ENCODE measurements around the gene ALDH4A1.
"Not testable (repeated sequence)": the region's sequence is repeated elsewhere in the genome, so short reads cannot be mapped to it uniquely, and the experiment has no call there.

The ALDH4A1 gene

GRCh38 chr1:18875107-18875795, 27.1 kb downstream of the ALDH4A1 start:
- peak; percentile 55 for DNase-seq

- DNase-seq = no peak
Observed at GRCh38 chr1:18874600-18874999, 27.8 kb downstream of the ALDH4A1 start.

DNA sequence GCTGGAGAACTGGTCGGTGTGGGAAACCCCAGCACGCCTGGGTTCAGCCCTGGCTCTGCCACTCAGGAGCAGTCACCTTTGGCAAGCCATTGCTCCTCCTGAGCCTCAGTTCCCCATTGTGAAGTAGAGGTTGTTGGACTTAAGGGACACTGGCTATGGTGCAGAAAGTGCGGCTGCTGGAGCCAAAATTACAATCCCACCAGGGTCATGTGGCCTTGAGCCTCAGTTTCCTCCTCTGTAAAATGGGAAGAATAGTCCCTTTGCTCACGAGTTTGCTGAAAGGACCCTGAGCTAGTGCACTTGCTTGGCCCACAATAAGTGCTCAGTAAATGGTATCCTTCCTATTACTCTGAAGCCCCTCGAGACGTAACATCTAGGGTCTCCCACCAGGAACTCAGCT, 28.3 kb downstream of the ALDH4A1 start:
- no peak for DNase-seq

GRCh38 chr1:18872071-18872611, 30.2 kb downstream of the ALDH4A1 start:
- no peak for DNase-seq

DNA sequence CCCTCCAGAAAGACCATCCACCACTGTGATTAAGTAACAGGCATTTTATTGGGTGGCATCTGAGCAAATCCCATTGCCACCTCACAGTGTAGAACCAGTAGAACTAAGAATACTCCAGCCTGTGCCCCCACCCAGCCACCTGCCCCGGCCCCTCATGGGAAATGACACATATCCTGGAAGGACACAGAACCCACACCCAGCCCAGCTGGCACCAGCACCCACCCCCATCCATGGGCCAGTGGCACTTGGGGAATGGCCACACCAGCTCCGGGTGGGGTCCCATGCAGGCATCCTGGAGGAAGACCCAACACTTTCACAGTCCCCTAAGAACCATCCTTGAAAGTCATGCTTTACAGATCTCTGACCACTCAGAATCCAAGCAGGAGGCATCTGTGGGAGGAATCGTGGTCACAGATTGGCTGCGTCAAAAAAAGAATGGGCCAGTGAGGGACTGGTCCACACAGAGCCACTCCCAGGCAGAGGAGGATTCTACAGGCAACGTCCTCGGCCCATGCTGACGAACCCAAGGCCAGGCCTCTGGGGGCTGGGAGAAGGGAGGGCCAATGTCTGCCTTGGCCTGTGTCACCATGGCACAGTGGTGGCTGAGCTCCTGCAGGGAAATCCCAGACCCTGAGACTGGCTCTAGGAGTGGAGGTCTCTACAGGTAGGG, 30.8 kb downstream of the ALDH4A1 start:
- DNase-seq = no peak

DNA sequence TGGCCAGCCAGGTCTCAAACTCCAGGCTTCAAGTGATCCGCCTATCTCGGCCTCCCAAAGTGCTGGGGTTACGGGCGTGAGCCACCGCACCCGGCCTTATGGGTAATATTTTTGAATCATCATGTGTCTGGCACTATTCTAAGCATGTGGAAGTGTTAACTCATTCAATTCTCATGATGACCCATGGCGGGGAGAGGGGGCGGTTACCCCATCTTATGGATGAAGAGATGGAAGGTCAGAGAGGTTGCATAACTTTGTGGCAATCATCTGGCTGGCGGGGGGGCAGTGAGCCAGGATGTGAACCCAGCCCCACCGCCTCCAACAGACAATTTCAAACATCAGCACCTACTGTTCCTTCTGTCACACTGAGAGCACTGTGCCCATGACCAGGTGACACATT, 31.4 kb downstream of the ALDH4A1 start:
- DNase-seq = no peak

DNA sequence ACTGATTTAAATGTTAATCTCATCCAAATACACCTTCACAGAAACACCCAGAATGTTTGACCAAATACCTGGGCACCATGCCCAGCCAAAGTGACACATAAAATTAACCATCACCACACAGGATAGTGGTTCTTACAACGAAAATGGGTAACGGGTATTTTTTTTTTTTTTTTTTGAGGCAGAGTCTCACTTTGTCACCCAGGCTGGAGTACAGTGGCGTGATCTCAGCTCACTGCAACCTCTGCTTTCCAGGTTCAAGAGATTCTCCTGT, 31.8 kb downstream of the ALDH4A1 start:
- DNase-seq = not testable (repeated sequence)

GRCh38 chr1:18869847-18870594, 32.3 kb downstream of the ALDH4A1 start:
- no peak for DNase-seq

GRCh38 chr1:18868801-18869424, 33.4 kb downstream of the ALDH4A1 start:
- DNase-seq = no peak

DNA sequence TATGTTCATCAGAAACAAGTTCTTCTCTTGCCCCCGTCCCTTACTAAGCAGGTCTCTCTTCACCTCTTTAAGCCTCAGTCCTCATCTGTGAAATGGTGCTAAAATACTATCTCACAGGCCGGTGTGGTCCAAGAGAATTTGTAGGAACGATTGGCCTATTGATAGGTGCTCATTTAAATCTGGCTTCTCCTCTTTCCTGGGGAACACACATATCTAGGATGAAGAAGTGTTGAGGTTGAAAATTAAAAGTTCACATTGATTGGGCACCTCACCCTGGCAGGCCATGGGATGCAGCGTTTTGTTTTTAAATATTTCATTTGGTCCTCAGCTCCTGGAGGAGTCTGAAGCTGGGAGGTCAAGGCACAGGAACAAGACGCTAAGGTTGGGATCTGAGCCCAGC, 34.0 kb downstream of the ALDH4A1 start:
- DNase-seq = no peak

- no peak for DNase-seq
Observed at GRCh38 chr1:18866846-18867245, 35.5 kb downstream of the ALDH4A1 start.

- no peak for DNase-seq
Observed at GRCh38 chr1:18866314-18866713, 36.0 kb downstream of the ALDH4A1 start.

DNA sequence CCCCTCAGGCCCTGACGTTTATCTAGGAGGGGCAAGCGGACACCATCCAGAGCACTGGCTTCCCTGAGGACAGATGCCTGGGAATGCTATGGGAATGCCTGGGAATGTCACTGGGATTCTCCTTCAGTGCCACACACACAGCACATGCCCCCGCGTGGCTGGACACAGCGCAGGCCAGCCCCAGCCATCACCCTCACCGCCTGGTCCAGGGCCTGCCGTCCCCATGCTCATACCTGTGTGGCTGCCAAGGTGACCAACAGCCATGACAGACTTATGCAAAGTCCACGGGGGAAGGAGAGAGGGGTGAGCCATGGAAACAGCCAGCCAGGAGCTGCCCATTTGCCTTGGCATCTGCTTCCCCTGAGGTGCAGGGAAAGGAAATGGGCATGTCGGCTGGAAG, 37.2 kb downstream of the ALDH4A1 start:
- no peak for DNase-seq

- DNase-seq = no peak
Observed at GRCh38 chr1:18861590-18861989, 40.8 kb downstream of the ALDH4A1 start.

- DNase-seq = no peak
Observed at GRCh38 chr1:18861082-18861481, 41.3 kb downstream of the ALDH4A1 start.

DNA sequence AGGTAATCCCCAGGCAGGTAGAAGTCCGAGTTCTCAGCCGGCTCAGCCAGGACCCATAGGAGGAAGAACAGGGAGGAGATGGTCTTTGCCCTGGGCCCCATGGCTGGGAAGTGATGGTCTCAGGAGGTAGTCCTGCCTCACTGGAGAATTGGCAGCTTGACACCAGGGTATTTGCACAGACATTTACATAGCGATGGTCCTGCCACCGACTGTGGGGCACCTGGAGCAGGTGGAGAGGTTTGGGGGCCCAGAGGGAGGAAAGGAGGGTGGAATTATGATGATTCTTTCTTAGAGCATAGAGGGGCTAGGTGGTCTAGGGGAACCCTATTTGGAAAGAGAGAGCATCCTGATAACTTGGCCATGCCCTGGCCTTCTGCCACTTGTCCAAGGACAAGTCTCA, 42.8 kb downstream of the ALDH4A1 start, which contains the start of gene TAS1R2:
Gene TAS1R2 (minus strand): TSS at position 101 of the 400 bp plus-strand sequence. CDS start 0 bp downstream, at position 101.
- no peak for DNase-seq

- no peak for DNase-seq
Observed at GRCh38 chr1:18858070-18858688, 44.2 kb downstream of the ALDH4A1 start.

DNA sequence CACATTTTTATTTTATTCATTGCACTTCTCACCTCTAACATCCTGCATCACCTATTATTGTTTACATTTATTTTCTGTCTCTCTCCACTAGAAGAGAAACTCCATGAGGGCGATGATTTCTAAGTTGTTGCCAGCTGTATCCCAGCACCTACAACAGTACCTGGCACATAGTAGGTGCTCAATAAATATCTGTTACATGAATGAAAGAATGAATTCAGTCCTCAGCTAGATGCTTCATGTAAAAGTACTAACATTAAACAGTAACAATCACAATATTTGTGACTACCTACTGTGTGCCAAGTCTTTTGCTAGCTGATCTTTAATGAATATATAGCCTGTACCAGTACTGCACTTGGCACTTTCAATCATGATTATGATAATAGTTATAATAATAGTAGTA, 45.9 kb downstream of the ALDH4A1 start:
- no peak for DNase-seq

GRCh38 chr1:18855573-18855972, 46.8 kb downstream of the ALDH4A1 start:
- no peak for DNase-seq

DNA sequence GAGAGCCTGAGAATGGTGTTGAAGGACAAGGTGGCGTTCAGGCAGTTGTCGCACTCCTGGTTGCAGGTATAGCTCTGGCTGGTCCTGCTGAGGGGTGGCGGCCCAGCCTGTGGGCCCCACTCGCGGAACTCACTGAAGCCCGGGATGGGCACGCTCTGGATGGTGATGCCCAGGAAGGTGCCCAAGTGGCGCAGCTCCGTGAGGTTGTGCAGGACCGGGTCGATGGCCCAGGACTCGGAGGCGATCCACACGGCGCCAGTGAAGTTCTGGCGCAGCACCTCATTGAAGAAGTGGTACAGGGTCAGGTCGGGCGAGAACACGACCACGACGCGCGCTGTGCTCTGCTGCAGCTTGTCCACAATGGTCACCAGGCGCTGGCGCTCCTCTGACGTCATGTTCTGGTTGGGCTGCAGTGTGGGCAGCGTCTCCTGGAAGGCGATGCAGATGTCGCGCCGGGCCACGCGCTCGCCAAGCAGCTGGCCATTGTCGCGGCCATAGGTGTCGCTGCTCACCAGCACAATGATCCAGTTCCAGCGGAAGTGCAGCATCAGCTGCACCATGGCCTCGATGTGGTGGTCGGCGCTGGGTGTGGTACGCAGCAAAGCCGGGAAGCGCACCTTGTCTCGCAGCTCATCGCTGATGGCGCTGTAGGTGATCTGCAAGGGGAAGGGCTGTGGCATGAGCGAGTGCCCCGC, 47.9 kb downstream of the ALDH4A1 start:
- no peak for DNase-seq

GRCh38 chr1:18852501-18852900, 49.9 kb downstream of the ALDH4A1 start:
- no peak for DNase-seq

- DNase-seq = no peak
Observed at GRCh38 chr1:18849261-18849711, 53.1 kb downstream of the ALDH4A1 start.

All from CD4-positive, alpha-beta T cell treated with Interleukin-4 for 4 hours (primary cell).